SHP77 (cell line): ENCODE results near the gene IDH3A.
"Not testable (repeated sequence)": the region's sequence is repeated elsewhere in the genome, so short reads cannot be mapped to it uniquely, and the experiment has no call there.

Experiments
- DNase-seq, 2 experiments: peaks; one replicate each; lab custom pipeline; 2025; lab: John Stamatoyannopoulos, UW

IDH3A gene

DNA sequence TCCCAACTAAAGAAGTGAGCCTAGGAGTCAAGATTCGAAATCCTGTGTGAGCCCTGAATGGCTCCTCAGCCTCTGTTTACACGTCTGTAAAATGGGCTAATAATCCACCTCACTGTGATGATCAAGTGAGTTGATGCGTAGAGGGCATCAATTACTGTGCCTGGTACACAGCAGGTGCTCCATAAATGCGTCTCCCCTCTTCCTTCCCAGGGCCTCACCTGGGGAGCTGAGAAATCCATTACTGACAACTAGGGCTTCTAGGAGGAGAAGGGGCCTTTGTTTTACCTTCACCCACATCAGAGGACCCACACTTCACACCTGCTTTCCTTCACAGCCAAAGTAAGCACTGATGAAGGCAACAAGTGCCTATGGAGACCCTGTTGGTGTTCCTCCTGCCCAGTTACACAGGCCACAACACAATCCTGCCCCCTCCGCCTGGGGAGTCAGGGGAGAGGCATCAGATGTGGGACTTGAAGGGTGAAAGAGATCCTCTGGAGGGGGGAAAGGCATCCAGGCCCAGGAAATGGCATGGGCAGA is 19.3 kb upstream of the IDH3A start:
- no peak for DNase-seq

DNA sequence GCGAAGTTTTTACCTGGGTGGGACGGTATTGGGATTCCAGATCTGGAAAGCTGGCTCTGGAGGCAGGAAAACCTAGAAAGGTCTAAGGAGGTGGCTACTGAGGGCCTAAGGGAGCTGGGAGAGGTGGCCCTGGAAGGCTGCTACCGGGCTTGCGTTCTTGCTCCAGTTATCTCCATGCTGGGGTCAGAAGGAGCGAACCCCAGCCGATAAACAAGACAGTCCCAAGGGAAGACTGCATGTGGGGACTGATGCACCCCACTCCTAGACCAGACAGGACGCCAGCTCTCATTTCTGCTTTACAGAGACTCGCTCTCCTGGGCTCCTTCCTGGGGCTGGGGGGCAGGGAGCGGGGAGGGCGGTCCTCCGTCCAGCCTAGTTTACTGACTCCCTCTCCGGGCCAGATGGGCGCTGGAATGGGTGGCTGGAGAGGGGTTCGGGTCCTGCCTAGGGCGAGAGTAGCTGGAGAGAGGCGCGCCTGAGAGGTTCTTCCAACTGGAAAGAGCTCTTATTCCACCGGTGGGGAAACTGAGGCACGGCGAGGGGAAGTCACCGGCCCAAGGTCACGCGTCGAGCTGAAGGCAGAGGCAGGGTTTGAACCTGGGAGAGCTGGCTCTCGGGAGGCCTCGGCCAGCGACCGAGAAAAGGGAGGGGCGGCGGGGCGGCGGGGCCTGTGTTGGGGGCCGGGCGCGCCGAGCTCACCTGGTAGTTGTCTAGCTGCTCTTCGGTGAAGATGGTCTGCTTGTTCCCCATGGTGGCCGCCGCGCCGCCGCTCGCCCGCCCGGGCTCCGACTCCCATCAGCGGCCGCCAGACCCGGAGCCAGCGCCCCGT is 18.5 kb upstream of the IDH3A start:
- DNase-seq, result no peak

DNA sequence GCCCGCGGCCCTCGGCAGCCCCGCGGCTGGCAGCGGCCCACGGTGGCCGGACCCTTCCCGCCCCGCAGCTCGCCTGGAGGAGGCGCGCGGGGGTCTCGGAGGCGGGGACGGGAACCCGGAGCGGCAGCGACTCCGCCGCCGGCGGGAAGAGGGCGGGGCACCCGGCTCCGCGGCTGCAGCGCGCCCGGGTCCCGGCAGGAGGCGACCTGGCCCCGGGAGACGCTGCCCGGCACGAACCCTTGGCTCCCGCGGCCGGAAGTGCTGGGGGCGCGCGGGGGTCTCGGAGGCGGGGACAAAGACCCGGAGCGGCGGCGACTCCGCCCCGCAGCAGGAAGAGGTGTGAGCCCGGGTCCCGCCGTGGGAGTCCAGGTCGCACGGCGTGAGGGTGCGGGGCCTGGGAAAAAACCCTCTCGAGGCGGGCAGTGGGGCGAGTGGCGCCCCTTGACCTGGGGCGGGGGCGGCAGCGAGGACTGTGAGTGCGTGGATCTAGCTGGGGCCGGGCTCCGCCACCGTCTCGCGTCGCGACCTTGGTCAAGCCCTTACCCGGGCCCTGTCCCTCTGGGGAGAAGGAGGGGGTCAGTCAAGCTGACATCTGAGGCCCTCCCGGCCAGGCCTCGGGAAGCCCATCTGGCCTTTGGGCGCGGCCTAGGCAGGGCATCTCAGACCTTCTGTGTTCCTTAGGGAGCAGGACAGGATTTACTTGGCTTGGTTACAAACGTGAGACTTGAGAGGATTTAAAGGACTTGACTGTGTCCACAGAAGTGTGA is 17.7 kb upstream of the IDH3A start, which contains the start of gene CIB2:
TSS of gene CIB2 (minus strand) at position 151 of the 767 bp plus-strand sequence. CDS start 230 bp downstream, outside the sequence.
- DNase-seq, result peak; percentile 50 to 80

DNA sequence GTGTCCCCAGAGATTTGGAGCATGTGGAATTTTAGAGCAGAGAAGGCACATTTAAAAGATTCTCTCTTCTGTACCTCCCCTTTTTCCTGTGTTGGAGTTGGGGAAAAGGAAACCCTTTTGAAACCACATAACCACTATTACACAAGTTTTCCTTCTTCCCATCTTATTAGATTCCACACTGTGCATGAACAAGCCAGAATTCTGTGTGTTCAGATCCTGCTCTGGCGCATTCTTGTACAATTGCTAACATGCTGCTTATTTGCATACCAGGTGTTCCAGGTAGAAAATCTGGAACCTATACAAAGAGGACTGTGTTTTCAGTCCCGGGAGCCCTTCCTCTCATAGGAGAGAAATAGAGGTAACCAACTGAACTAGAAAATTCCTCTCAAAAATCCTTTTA is 15.4 kb upstream of the IDH3A start:
- DNase-seq, result no peak

DNA sequence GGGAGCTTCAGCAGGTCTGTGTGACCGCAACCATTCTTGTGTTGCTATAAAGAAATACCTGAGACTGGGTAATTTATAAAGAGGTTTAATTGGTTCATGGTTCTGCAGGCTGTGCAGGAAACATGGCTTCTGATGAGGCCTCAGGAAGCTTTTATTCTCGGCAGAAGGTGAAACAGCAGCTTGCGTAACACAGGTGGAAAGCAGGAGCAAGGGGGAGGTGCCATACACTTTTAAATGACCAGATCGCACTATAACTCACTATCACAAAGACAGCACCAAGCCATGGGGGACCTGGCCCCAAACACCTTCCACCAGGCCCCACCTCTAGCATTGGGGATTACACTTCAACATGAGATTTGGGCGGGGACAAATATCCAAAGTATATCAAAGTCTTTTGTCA is 9.6 kb upstream of the IDH3A start:
- DNase-seq, result no peak

DNA sequence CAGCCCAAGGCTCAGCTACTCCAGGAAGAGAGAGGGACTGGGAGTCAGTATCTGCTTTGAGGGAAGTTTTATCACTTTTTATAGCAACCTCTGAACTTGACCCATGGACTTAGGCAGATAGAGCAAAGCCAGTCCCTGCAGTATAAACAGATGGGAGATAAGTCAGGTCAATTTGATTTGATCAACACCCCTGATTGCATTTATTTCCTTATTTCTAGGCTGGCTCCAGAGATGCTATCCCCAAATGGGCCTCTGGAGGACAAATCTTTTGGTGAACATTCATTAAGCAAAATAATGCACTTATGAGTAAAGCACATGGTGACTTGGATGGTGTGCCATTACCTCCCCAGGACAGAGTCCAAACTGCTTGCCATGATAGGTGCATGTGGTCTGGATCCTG is 8.9 kb upstream of the IDH3A start:
- no peak for DNase-seq

DNA sequence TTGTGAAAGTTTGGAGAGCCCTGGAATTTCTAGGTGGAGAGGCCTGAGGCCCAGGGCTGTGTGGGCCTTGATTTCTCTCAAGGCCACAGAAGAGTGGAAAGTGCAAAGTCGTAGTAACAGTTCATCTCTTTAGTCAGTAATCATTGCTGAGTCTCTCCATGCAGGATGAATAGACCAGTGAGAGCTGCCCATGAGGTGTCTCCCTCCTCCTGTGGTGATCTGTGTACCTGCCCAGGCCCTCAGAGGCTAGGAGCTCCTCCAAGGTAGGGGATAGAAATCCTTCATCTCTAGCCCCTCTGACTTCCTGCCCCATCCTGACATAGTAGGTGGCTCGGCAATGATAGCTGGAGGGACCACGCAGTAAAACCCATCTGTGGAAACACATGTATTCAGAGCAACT is 6.8 kb upstream of the IDH3A start:
- DNase-seq, result no peak

DNA sequence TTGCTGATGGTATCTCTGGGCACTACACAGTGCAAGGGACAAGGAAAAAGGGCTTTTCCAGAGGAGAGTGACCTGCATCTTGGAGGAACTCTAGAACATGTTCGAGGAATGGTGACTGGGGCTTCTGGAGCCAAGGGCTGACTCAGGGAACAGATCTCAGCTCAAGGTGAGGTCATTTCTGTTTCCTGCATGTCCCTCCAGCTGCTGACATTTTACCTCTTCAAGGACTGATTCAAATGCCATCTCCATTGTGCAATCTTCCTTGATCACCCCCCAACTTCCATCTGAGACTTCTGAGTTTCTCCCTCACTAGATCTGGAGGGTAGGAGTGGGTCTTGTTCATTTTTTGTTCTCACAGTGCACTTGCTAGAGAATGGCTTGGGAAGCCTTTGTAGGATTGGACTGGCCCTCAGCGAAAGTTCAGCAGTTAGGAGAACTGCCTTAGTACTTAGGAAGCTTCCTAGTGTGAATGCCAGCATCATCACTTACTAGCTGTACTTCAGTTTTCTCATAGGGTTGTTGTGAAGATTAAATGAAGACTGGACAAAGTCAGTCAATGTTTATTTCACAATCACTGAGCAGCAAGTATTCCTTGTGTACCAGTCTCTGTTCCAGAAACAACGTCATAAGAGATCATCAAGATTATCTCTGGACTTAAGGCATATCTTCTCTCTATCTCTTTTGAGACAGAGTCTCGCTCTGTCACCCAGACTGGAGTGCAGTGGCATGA is 2.6 kb upstream of the IDH3A start:
- DNase-seq, result no peak

DNA sequence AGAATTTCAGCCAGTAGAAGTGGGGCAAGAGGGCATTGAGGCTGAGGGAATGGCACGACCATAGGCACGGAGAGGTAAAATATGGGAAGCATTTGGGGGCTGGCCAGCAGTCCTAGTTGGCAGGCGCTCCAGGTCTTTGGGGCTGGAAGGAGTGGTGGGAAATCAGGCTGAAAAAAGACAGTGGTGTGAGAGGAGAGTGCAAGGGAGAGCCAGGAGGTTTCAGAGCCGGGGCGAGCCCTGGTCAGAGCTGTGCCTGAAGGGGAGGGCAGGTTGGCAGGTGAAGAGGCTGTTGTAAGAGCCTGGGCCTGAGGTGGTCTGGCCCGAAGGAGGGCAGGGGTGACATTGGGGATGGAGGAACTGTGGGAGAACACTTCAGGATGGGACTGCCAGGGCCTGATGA is 1.6 kb upstream of the IDH3A start:
- DNase-seq, result no peak

DNA sequence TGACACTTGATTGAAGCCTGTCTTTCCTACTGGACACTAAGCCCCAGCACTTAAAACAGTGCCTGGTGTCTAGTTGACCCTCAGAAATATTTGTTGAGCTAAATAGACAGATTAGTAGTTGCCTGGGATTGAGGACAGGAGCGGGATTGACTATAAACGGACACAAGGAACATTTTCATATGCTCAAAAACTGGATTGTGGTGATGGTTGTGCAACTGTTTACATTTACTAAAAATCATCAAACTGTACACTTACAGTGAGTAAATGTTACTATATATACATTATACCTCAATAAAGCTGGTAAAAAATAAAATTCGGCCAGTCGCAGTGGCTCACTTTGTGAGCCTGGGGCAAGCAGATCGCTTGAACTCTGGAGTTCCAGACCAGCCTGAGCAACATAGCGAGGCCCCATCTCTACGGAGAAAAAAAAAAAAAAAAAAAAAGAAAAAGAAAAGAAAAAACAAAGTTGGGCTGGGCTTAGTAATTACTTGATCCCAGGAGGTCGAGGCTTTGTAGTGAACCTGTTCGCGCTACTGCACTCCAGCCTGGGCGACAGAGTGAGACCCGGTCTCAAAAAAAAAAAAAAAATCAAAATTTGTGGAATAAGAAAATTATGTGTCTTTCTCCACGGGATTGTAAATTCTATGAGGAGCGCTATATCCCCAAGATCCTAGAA is 632 bp upstream of the IDH3A start:
- no peak for DNase-seq

DNA sequence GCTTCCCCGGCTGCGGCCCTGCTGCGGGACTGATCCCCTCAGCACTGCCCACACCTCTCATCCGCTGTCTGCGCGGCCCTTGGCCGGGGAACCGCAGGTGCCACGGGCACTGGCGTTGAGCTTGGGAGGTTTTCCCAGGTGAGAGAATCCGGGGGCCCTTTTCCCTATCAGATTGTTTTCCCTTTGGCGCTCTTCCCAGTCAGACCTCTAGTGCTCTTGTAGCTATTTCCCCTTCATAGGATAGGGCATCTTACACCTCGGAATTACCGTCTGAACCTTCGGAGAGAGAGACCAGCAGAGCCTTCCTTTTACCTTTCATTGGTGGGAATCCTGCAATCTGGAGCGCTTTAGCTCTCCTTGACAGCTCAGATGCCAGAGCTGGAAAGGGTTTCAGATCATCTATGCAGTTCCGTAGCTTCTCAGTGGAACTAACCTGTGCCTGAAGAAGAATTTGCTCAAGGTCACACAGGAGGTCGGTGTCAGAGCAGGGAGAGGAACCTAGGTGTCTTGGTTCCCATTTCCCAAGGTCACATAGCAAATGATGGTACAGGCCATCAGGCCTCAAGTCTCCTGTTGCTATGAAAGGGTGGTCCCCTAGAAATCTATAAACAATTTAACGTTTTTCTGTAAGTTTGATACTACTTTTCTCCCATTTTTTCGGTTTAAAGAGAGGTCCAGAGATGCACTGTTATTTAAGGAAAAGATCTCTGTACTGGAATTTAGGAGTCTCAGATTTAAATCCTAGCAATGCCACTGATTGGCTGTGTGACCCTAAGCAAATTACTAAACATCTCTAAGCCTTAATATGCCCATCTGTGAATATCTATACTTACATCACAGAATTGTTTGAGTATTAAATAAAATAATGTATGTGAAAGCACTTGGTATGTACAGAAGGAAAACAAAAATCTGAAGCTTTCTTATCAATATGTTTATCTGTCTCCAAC is 916 bp downstream of the IDH3A start:
- peak; percentile 37 to 45 for DNase-seq

DNA sequence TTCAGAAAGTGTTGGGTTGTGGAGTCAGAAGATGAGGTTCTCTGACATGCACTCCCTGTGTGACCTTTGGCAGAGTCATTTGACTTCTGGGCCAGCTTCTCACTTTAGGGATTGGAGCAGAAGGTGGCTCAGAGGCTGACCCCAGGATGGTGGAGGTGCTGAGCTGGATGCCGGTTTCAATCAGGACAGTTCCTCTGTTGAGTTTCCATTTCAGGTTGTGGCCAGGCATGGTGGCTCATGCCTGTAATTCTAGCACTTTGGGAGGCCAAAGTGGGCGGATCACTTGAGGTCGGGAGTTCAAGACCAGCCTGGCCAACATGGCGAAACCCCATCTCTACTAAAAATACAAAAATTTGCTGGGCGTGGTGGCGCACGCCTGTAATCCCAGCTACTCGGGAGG is 1.9 kb downstream of the IDH3A start:
- DNase-seq, result not testable (repeated sequence)

DNA sequence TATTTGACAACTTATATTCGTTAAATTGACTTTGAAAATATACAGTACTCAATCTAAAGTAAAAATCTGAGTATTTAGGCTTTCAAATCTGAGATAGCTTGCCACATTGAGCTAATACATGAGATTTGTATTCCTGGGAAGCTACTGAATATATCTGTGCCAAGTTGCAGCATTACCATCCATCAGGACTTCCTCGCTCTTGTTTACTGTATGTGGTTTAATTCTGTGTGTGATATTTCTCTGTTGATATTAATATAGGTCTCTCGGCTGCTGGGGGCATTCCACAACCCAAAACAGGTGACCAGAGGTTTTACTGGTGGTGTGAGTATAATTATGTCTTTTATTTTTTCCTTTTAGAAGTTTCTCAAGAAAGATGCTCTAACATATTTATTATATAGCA is 5.8 kb downstream of the IDH3A start:
- no peak for DNase-seq

DNA sequence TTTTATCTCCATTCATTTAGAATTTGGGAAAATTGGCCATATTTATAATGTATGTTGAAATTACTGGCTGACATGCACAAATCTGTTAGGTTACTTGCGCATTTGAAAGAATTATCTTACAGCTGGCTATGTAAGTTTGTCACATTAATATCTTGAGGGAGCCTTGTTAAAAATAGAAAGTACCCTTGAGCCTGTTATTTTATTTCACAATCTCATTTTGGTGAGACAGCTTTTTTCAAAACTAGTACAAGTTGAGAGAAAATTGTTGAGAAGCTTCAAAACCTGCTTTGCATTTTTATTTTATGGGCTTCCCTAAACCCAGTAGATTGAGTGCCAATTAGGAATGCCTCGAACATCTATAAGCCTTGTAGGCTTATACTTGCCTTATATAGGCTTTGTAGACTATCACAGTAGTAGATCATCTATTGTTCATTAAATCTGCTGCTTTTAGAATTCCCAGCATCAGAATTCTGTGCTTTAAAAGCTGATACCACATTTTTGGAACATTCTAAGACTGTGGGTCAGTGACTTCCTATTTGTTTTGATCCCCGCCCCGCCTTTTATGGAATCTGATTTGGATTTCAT is 6.3 kb downstream of the IDH3A start:
- no peak for DNase-seq

DNA sequence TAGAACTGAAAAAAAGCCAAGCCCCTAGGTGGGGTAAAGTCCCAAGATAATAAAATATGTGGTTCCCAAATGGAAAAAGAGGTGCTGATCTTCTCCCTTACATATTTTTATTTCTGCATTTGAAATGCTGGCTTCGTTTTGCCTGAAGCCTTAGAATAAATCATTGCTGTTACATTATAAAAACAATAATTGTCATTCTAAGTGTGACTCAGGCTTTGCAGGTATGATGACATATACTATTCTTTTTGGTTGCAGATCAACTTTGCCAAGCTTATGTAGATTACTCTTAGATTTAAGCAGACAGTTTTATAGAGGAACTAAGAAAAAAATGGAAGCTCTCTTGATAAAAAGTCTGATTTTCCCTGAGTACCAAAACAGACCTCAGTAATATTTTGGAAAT is 7.5 kb downstream of the IDH3A start:
- no peak for DNase-seq

DNA sequence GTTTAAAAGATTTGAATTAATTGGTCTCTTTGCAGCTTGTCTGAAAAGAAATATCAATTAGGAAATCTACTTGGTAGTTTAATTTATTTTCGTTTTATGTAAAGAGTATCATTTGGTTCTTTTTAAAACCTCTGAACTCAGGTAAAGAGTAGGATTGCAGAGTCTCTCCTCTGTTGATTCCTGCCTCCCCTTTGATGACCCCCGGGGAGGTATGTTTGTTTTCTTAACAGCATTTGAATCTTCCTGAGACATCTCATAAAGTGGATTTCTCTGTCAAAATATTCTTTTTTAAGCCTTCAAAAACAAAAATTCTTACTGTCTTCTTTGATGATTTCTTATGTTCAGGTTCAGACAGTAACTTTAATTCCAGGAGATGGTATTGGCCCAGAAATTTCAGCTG is 8.0 kb downstream of the IDH3A start:
- no peak for DNase-seq

DNA sequence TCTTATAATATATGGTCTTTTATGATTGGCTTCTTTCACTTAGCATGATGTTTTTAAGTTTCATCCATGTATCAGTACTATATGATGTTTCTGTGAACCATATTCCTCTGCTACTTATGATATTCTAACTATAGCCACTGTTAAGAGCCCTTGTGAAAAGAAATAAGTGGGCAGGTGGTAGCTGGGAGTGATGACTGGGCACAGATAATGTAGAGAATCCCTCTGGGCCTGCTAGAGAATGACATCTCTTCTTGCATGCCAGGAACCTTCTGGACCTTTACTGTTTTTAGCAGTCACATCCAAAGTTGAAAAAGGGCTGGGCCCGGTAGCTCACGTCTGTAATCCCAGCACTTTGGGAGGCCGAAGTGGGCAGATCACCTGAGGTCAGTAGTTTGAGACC is 10.2 kb downstream of the IDH3A start:
- no peak for DNase-seq

DNA sequence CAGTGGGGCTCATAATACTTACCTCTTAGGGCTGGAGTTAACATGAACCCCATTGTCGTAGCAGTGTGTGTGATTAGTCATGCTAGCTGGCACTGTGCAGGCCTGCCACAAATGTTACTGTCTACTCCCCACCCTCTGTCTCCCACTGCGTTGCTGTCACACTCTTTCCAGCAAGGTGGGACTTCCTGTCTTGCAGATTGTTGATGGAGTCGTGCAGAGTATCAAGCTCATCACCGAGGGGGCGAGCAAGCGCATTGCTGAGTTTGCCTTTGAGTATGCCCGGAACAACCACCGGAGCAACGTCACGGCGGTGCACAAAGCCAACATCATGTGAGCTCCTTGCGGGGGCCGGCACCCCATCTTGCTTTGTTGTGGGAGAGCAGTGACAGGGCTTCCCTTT is 12.9 kb downstream of the IDH3A start:
- DNase-seq, result no peak

DNA sequence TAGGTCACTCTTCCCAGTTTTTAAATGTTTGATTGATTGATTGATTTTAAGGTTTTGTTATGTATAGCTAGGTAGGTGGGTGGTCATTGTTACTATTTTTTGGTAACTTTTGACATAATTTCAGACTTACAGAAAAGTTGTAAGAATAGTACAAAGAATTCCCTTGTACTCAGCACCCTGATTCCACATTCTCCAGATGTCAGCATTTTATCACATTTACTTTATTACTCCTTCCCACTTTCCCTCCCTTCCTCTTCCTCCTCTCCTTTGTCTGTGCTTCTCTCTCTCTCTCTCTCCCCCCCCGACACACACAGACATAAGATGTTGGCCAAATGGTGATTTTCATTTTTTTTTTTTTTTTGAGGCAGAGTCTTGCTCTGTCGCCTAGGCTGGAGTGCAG is 14.8 kb downstream of the IDH3A start:
- DNase-seq, result no peak

DNA sequence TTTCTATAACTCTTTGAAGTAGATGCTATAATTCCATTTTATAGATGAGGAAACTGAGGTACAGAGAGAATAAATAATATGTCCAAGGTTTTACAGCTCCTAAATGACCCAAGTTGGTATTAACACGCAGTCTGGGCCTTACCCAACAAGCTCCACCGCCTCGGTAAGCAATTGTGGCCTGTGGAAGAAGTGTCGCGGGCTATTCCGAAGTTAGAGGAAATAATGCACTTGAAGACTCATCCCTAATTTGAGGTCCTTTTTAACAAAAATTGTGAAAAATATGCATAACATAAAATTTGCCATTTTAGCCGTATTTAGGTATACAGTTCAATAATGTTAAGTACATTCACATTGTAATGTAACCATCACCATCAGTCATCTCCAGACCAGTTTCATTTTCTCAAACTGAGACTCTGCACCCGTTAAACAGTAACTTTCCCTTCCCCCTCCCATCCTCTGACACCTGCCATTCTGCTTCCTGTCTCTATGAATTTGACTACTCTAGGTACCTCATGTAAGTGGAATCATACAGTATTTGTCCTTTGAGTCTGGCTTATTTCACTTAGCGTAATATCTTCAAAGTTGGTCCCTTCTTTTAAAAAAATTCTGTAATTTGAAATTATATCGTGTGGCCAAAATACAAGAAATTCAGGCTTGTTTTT is 18.2 kb downstream of the IDH3A start:
- DNase-seq, result no peak
